GM19025 (cell line): ENCODE measurements around the gene PPP1R1C.
"Not testable (repeated sequence)": the region's sequence is repeated elsewhere in the genome, so short reads cannot be mapped to it uniquely, and the experiment has no call there.

Experiments used
- ATAC-seq: cut with Tn5 transposase; IDR thresholded peaks from one replicate; pipeline ENCODE4 v1.9.1; 2021; ENCODE audit warnings: mild to moderate bottlenecking, low read depth, moderate library complexity; ENCODE audit not compliant: unreplicated experiment

Gene PPP1R1C, protein sequence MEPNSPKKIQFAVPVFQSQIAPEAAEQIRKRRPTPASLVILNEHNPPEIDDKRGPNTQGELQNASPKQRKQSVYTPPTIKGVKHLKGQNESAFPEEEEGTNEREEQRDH

DNA sequence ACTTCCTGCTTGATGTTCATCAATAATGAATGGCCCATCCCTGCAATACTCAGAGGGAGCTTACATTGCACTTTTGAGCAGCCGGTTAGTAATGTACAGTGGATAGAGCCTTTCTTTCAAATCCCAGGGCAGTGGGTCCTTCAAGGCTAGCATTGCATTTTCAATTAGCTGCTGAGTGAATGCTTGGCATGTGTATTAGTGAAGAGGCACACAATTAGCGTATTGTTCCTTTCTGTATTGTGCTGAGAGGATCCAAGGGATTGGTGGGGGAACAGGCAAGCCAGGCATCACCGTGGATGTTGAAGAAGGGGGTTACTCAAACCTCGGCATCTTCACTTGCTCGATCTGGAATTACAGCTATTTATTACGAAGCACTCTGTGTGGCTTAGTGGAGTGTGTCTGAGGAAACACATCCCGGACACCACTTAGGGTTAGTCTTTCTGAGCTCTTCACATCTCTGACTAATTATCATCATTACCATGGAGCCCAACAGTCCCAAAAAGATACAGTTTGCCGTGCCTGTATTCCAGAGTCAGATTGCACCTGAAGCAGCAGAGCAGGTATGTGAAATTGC, at the start of gene PPP1R1C:
Gene PPP1R1C (plus strand): TSS at position 222 of the 574 bp plus-strand sequence. CDS start 258 bp downstream, at position 480.
- no peak for ATAC-seq

DNA sequence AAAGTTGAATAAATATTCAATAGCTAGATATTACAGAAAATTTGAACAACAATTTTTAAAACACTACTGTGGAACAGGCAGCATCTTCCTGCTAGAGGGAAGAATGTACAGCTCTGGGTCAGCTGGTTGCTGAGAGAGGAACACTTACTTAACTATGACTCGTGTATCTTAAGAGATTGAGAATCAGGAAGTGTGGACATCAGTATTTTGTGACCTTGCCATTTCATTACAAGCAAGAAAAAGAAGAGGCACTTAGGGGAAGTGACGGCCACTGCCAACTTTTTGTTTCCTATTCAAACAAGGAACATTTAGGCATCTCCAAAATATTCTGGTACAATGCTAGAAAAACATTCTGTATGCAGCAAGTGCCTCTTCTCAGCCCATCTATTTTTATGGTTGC, 48.2 kb upstream of the PPP1R1C start:
- no peak for ATAC-seq

DNA sequence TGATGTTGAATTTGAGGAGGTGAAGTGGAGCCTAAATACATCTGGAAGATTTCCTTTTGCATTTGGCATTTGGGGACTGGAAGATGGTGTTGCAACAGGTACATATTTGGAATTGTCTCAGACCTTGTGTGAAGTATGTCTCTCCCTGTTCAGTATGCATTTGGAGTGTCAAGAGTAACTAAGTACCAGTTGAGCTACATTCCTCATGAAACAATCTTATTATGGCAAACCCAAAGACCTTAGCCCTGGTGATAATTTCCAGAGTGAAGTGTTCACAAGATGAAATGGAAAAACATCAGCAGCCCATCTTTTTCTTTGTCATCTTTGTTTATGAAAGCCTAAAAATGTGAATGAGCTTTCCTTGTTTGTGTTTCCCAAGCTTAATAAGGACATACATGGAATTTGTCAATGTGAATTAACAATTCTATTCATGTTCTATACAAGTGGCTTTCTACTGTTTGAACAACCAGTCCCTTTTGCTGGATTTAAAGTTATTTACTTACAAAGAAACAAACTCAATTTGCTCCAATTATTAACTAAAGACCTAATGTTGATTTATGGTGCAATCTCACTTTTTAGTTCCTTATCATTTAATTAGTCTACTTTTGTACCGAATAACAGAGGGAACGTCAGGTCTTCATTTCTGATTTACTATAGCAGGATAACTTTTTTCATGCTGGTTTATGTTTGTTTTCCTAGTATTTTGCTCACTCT, 42.1 kb upstream of the PPP1R1C start:
- no peak for ATAC-seq

DNA sequence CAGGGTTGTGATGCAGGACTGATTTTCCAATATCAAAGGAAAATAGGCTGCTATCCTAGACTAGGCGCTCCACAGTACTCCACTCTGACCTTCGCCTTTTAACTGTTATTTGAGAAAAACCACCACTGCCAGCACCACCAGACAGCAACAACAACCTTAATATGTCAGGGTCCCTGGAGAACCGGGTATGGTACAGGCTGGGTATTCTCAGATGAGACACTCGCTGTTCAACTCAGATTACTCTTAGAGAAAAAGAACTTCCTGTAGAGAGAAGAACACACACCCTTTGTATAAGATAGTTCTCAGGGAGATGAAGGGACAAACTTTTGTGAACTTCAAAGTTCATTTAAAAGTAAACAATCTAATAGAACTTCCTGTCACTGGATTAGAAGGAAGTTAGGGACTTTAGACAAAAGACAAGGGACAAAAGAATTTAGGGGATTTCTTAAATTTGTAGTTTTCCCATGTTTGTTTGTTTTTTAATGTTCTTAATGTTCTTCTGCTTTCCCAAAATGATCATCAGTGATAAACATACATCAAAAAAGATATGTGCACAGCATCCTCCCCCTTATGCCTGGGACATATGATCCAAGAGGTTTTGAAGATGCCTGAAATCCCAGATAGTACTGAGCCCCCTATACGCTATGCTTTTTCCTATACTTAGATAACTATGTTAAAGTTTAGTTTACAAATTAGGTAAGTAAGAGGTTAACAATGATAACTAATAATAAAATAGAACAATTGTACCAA, 41.3 kb upstream of the PPP1R1C start:
- ATAC-seq, result no peak

DNA sequence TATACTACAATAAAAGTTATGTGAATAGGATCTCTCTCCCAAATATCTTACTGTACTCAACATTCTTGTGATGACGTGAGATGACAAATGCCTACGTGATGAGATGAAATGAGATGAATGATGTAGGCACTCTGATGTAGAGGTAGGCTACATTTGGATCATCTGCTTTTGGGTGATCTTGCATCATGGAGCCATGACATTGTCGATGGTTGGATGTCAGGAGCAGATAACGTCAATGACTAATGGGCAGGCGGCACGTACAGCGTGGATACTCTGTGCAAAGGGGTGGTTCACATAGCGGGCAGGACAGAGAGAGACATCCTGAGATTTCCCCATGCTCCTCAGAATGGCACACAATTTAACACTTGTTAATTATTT, 40.8 kb upstream of the PPP1R1C start:
- no peak for ATAC-seq

DNA sequence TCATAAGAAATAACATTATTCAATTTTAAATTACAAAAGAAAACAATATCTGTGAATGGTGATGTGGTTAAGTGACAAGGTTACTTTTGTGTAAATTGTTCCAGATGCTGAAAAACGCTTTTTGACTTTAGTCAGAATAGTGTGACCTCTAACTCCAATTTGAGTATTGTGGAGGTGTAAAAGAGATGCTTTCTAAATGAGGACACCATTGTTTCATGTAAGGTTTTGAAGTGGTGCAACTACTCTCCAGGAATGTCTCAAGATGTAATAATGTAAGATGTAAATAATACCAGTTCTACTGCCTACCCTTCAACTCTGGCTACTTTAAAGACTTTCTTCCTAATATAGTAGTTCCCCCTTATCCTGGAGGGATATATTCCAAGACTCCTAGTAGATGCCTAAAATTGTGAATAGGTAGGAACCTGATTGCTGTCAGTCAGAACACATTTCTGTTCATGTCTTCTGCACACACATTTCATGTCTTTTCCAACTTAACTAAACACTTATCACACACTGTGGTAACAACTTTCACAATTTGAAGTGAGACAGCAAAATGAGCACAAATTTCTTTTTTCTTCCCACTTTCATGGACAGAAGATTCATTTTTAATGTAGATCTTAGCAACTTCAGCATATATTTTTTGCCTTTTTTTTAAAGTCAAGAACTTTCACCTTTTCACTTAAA, 39.1 kb upstream of the PPP1R1C start:
- no peak for ATAC-seq

DNA sequence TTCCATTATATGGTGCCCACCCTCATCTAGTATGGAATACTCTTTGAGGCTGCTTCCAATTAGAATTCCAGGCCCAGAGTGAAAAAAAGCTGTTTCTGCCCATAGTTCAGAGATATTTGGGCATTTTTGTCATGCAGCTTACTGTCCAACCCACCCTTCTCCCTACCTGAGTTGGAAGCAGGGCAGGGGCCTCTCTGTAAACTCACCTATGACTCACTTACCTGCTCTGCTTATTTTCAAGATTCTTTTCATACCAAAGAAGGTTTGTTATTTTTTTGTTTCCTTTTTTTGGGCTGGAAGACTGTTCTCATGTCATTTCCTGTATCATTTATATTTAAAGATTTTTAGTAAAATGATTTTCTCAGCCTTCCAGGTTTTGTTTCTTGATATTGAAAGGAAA, 38.4 kb upstream of the PPP1R1C start:
- no peak for ATAC-seq

DNA sequence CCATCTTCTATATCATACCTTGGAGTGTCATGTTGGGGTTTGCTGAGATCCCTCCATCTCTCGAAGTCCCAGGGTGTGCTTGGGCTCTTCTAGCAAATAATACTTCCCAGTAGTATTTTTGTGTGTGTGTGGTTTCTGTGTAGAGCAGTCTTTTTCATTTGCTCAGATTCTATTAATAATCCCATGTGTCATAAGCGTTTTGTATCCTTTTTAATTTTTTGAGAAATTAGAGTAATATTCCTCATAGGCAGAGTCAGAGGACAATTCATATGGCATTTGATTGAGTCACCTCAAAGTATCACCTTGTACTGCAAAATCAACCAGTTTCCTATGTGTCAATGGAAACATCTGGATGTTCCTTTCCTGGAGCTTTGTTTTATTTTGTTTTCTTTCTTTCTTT, 37.4 kb upstream of the PPP1R1C start:
- ATAC-seq, result no peak

DNA sequence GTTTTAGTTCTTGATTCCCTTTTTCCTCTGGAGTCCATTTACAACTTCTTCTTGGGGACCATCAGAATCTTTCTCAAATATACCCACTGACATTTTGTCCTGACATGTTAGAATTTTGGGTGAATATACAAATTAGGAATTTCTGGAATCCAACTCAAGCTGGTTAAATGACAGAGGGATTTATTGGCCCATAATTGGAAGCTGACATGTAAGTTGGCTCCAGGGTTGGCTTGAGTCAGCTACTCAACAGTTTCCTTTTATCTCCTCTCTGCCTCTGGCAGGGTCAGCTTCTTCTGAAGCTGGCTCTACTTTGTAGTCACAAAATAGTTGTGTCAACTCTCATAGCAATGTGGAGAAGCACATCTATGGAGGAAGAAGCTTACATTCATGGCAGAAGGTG, 36.6 kb upstream of the PPP1R1C start:
- no peak for ATAC-seq

DNA sequence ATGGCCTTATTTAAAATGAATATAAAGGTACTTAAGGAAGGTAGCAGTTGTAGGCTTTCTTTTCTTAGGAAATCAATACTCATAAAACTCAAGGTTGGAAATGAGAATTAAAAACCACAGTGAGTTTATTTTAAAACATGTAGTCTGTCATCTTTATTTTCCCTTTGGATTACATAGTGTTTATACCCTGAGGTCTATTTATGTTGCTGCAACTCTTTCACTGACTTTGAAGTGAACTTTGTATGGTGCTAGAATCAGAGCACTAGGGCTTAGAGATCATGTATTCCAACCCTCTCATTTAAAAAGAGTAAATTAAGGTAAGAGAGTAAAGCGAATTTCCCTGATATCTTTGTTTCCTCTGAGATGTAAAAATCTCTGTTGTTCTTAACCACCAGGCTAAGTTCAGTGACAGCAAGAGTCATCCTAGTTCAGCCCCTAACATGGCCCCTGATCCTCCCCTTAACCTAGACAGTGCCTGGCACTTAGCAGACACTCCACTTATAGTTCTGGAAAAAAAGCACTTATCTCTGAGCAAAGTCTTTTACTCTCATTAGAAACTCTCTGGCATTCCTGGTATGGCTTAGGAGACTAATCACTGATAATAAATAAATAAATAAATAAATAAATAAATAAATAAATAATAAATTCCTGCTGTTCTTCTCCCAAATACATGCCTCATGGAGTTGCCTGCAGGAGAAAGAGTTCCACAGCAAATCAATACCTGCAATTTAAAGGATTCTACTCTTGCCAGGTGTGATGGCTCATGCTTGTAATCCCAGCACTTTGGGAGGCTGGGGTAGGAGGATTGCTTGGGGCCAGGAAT, 33.0 kb upstream of the PPP1R1C start:
- ATAC-seq, result no peak

DNA sequence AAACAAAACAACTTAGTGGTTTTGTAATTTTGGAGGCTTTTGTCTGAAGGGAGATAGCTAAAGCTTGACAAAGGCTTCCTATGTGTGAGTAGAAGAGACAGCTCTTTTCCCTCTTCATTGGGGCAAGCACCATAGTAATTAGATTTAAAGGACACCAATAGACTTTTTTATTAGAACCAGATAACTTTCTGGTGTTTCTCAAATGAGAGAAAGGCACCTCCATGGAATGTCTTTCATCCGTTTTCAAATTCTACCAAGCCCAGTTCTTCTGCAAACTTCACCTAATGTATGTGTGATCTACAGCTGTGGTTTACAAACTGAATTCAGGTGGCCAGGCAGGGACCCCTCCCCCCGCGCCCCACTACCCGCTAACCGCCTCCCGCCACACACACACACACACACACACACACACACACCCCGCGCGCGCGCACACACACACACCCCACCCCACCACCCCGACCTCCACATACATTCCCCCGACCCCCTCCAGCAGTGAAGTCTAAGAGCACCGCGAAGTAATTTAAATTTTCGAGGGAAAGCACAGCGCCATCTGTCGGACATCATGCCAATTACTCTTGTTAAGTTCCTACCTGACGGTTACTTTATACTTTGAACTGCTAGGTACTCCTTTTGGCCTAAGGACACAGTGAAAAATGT, 31.6 kb upstream of the PPP1R1C start:
- ATAC-seq, result no peak

DNA sequence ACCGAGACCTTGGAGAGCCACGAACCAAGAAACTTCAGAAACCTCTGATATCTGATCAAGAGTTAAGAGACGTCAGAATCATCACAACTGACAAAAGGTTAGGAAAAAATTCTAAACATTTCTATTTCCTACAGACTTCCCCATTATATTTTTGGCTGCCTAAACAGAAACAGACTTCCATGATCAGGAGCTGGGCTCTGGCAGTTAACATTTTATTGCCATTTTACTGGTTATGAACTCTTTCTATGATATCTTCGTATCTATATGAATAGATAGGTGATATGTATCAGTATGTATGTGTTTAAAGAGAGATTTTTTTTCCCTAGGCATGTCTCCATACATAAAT, 31.1 kb upstream of the PPP1R1C start:
- no peak for ATAC-seq

DNA sequence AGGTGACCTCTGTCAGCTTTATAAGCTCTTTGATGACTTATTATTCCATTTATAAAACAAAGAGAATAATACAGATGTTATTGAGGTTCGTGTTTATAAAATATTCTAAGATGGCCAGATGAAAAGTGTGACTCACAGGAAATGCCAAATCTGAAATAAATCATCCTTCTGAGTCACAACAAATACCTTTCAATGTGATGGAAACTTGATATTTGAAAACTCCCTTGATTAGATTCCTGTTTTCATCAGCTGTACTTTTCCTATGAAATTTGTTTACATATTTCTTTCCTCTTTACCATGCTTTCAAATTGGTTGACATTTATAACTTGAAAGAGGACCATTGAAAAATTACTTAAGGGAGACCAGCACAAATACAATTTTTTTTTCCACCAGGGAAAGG, 30.6 kb upstream of the PPP1R1C start:
- no peak for ATAC-seq

DNA sequence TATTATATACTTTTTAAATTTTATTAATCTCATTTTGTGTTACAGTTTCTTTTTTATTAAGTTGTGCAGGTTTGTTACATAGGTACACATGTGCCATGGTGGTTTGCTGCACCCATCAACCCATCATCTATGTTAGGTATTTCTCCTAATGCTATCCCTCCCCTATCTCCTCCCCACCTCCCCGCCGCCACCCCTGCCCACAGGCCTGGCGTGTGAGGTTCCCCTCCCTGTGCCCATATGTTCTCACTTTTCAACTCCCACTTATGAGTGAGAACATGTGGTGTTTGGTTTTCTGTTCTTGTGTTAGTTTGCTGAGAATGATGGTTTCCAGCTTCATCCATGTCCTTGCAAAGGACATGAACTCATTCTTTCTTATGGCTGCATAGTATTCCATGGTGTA, 29.8 kb upstream of the PPP1R1C start:
- not testable (repeated sequence) for ATAC-seq

DNA sequence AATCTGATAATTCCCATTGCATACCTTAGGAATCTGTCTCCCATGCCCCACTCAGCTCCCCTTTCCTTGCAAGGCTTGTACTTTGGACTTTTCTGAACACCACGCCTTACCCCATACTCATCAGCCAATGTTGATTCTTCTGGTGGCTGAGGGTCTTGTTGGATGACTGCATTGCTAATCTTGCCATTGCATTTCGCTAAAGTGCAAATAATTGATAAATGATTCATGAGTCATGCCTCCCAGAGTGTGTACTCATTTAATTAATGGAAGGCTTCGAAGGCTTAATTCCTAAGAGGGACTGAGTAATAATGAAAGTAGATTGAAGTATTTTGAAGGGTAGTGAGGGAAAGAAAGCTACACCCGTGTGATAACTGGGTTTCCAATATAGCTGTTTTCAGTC, 28.0 kb upstream of the PPP1R1C start:
- ATAC-seq, result no peak

DNA sequence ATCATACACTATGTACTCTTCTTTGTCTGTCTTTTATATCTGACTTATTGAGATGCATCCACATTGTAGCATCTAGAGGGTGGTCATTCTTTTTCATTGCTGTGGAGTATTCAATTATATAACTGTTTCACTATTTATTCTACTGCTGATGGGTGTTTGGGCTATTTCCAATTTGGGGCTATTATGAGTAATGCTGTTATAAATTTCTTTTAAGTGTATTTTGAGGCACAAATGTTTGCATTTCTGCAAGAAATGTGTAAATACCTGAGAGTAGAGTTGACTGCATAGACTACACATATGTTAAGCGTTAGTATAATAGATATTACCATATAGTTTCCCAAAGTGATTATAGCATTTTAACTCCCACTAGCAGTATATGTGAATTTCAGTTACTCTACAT, 26.9 kb upstream of the PPP1R1C start:
- ATAC-seq, result no peak

DNA sequence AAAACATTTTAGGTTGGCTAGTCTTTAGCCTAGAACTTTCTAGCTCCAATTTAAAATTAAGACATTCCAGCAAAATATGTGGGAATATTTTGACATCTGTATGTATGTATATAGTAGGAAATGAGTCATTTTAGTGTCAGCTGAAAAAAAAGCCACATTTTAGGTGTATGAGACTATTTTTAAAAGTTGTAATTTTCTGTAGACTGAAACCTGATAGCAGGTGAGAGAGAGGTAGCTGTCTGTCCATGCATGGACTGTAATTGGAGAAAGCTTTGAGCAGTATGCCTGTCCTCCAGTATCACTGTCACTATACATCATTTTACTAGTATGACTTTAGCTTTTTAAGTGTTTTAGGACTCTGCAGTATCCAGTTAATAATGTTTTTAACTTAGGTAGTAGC, 26.1 kb upstream of the PPP1R1C start:
- ATAC-seq, result no peak

DNA sequence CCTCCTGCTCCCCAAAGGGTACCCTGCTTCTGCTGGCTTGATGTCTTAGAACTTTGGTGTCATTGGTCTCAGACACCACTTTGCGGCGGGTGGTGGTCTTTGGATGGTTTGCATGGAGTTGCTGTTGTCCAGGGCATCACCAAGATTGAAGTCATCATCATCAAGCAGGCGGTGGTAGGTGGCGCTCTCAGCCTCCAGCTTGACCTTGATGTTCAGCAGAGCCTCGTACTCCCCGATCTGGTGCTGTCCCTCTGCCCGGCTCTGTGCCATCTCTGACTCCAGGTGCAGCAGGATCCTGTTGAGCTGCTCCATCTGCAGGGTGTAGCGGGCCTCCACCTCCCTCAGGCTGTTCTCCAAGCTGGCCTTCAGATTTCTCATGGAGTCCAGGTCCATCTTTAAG, 24.5 kb upstream of the PPP1R1C start:
- ATAC-seq, result not testable (repeated sequence)

DNA sequence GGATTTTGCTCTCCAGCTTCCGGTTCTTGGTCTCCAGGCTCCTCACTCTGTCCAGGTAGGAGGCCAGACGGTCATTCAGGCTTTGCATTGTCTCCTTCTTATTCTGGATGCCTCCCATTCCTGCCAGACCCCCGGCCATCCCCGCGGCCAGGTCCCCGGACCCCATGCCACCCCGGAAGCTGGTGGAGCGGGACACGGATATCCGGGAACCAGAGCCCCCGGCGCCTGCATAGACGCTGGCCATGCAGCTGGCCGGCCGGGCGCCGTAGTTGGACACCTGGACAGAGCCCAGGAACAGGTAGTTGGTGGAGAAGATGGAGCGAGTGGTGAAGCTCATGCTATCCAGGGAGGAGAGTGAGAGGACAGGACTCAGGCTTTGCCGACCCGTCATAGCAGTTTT, 23.5 kb upstream of the PPP1R1C start:
- ATAC-seq, result no peak
